ENCODE measurements around the gene BTBD19. TPM values are rescaled to one million over a fixed set of nuclear protein-coding genes. Genes with fewer than 3 reads are reported as not detected.
"Not testable (repeated sequence)": the region's sequence is repeated elsewhere in the genome, so short reads cannot be mapped to it uniquely, and the experiment has no call there.

BTBD19 gene, protein sequence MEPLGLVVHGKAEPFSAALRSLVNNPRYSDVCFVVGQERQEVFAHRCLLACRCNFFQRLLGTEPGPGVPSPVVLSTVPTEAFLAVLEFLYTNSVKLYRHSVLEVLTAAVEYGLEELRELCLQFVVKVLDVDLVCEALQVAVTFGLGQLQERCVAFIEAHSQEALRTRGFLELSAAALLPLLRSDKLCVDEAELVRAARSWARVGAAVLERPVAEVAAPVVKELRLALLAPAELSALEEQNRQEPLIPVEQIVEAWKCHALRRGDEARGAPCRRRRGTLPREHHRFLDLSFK
- 1 to 10 TPM in 3 of 4 donors, under 1 TPM in 1; 0.68 to 5.3 (median 4.1) TPM for total RNA-seq

GRCh38 chr1:44808063-44808937 is at the start of gene BTBD19:
Gene BTBD19 (plus strand): TSS chr1:44808523. CDS start chr1:44808821, 298 bp downstream.
- peaks cover 60 to 95% (median 61%) of the 10 kb centered on the region in 3 donors for H3K4me1 ChIP-seq
- no peak for DNase-seq
- TF ChIP-seq POLR2A (IDR thresholded peaks at IDR 0.05) = no peak
- TF ChIP-seq, protein P1, sequence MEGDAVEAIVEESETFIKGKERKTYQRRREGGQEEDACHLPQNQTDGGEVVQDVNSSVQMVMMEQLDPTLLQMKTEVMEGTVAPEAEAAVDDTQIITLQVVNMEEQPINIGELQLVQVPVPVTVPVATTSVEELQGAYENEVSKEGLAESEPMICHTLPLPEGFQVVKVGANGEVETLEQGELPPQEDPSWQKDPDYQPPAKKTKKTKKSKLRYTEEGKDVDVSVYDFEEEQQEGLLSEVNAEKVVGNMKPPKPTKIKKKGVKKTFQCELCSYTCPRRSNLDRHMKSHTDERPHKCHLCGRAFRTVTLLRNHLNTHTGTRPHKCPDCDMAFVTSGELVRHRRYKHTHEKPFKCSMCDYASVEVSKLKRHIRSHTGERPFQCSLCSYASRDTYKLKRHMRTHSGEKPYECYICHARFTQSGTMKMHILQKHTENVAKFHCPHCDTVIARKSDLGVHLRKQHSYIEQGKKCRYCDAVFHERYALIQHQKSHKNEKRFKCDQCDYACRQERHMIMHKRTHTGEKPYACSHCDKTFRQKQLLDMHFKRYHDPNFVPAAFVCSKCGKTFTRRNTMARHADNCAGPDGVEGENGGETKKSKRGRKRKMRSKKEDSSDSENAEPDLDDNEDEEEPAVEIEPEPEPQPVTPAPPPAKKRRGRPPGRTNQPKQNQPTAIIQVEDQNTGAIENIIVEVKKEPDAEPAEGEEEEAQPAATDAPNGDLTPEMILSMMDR (IDR thresholded peaks at IDR 0.05) = peak in 1 of 6 experiments; percentile 3
- 8 to 15% methylated on average over 9 to 12 of the region's 23 CpGs for WGBS, 2 donors
- H3K27ac ChIP-seq = peak within 1 kb of the TSS; percentile 94 to 99 (median 96)
- intact Hi-C loops (cut with DNase I) = no loop called here
- H3K36me3 ChIP-seq = peaks cover 12 to 38% (median 17%) of the 10 kb centered on the region in 3 donors
- H3K9me3 ChIP-seq = no peaks in the 10 kb centered on the region
- no peaks in the 10 kb centered on the region for H3K27me3 ChIP-seq
- H3K4me3 ChIP-seq = peak within 1 kb of the TSS in 3 of 4 donors; percentile 31 to 55 (median 35)

GRCh38 chr1:44759077-44759476 is 49.2 kb upstream of the BTBD19 start:
- Histone ChIP-seq H3K9me3 (no peaks in the 10 kb centered on the region), H3K4me1 (no peaks in the 10 kb centered on the region), H3K27ac (no peak overlapping the region), H3K36me3 (peaks cover 0 to 88% (median 4%) of the 10 kb centered on the region in 3 donors), H3K4me3 (no peak overlapping the region), H3K27me3 (no peaks in the 10 kb centered on the region)
- TF ChIP-seq, protein P1 (IDR thresholded peaks at IDR 0.05) = no peak
- TF ChIP-seq POLR2A (IDR thresholded peaks at IDR 0.05) = no peak
- intact Hi-C loops (cut with DNase I) = no loop called here
- WGBS, 2 donors = 40 to 66% methylated on average over 1 to 4 of the region's 11 CpGs
- DNase-seq = no peak

DNA sequence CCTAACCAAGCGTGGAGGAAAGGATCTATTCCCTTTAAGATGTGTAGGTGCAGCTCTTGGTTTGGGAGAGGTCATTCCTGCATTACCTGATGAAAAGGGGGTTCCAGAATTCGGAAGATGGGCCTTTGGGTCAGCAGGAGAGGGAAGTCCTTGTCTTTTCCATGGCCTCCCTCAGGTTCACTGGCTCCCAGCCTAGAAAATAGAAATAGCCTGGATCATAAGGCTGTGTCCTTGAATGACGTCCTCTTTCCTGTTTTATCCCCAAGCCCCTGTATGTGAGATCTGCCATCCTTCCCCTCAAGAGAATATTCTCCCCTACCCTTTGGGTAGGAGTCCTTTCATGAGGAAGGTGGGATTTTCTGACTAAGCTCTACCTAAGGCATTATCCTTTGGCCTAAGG is 47.4 kb upstream of the BTBD19 start:
- Histone ChIP-seq H3K36me3 (peaks cover 0 to 75% (median 4%) of the 10 kb centered on the region in 3 donors), H3K27me3 (no peaks in the 10 kb centered on the region), H3K9me3 (no peaks in the 10 kb centered on the region), H3K4me1 (no peaks in the 10 kb centered on the region), H3K27ac (no peak overlapping the region), H3K4me3 (no peak overlapping the region)
- no peak for TF ChIP-seq POLR2A (IDR thresholded peaks at IDR 0.05)
- TF ChIP-seq, protein P1 (IDR thresholded peaks at IDR 0.05) = no peak
- WGBS, 2 donors = 91 to 96% methylated on average over 2 to 3 of the region's 3 CpGs
- intact Hi-C loops (cut with DNase I) = no loop called here
- no peak for DNase-seq

- H3K27ac ChIP-seq; intact Hi-C loops (cut with DNase I); H3K4me3 ChIP-seq; H3K4me1 ChIP-seq; H3K27me3 ChIP-seq; H3K9me3 ChIP-seq; DNase-seq: not testable (repeated sequence)
- H3K36me3 ChIP-seq = peaks cover 0 to 45% (median 0%) of the 10 kb centered on the region in 3 donors
- 89 to 93% methylated on average over 6 of the region's 6 CpGs for WGBS, 2 donors
Measured at GRCh38 chr1:44766421-44766820, 41.9 kb upstream of the BTBD19 start.

DNA sequence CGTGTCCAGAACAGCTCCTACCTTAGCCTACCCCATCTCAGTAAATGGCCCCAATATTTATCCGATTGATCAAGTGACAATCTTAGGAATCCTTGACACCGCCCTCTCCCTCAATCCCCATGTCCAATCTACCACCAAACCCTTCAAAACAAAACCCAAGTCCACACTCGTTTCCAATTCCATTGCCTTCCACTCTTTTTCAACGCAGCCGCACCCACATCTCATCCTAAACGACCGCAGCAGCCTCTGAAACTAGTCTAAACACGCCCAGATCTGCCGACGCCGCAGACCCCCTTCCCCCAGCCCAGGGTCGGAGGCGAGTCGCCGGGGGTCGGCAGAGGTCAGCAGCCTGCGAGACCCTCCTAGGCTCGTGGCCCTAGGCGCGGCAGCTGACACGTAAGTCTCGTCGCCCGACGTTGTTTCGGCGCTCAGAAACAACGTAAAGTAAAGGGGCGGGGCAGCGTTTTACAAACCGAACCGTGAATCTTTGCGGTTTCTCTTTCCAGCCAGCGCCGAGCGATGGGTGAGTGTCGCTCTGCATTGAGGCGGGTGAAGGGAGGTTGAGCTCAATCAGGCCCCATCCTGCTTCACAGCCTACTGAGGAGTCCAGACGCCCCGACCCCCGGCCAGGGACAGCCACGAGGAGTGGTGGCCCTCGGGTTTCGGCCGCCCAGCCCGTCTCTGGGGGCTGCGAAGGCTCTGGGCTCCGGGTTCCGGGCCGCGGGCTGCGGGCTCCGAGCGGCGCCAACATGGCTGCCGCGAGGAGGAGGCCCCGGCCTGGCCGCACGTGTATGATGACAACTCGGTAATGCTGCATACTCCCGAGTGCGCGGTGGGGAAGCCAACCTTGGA is 33.0 kb upstream of the BTBD19 start, which contains the start of gene RPS8:
Gene RPS8, plus strand, starts transcription at position 463 of the 852 bp plus-strand sequence. Its CDS starts 57 bp downstream, at position 520.
- peak within 1 kb of the TSS; percentile 92 to 100 (median 96) for H3K27ac ChIP-seq
- H3K4me3 ChIP-seq = peak within 1 kb of the TSS; percentile 59 to 99 (median 81)
- H3K27me3 ChIP-seq = no peaks in the 10 kb centered on the region
- WGBS, 2 donors = 0% methylated on average over 11 to 19 of the region's 65 CpGs
- intact Hi-C loops (cut with DNase I) = loop anchor here (5.0 kb wide), 1 partner anchor 43 kb away; the partner anchor contains the start of gene RNU5D-1
- no peaks in the 10 kb centered on the region for H3K9me3 ChIP-seq
- TF ChIP-seq, protein P1 (IDR thresholded peaks at IDR 0.05) = peak in 1 of 6 experiments; percentile 31
- TF ChIP-seq POLR2A (IDR thresholded peaks at IDR 0.05) = peak in 3 of 4 donors; percentile 93 to 98 (median 96)
- peak; percentile 72 for DNase-seq
- peaks cover 10 to 39% (median 26%) of the 10 kb centered on the region in 3 donors for H3K36me3 ChIP-seq
- H3K4me1 ChIP-seq = peaks cover 17 to 46% (median 23%) of the 10 kb centered on the region in 3 donors
